ENCODE measurements around the gene TBL1X.

- TF ChIP-seq CTCF (IDR thresholded peaks at IDR 0.05) (no peak), POLR2A (IDR thresholded peaks at IDR 0.05) (no peak)
These were observed 17.6 kb downstream of the TBL1X start for GRCh38 chrX:9482408-9482807.
